B cell (primary cell): ENCODE measurements around the gene DCPS. TPM values are rescaled to one million over a fixed set of nuclear protein-coding genes. Genes with fewer than 3 reads are reported as not detected.
"Not testable (repeated sequence)": the region's sequence is repeated elsewhere in the genome, so short reads cannot be mapped to it uniquely, and the experiment has no call there.

Source experiments
- ATAC-seq: fragments of 200-7000 bp; cut with Tn5 transposase; one replicate; pipeline ENCODE4 v1.10.0; 2021; ENCODE audit warnings: low read depth, mild to moderate bottlenecking, moderate number of reproducible peaks, moderate library complexity
- CTCF ChIA-PET: fragments of 350-600 bp; sonication (Branson Sonifier 250); formaldehyde crosslinking; loops from one replicate; lab custom pipeline; 2021; ENCODE audit warnings: antibody characterized with exemption, inconsistent platforms; lab: Charles Lee
- POLR2A ChIA-PET: fragments of 350-600 bp; sonication (Branson Sonifier 250); formaldehyde crosslinking; loops from one replicate; lab custom pipeline; 2021; ENCODE audit warnings: antibody characterized with exemption; lab: Charles Lee
- DNase-seq: peaks from one replicate; pipeline ENCODE4 v3.0.0; 2013
- H2AFZ ChIP-seq: 2 replicates; pipeline ENCODE4 v1.6.1; 2012; ENCODE audit warnings: mild to moderate bottlenecking, low read depth, low read length; ENCODE audit not compliant: insufficient read depth, poor library complexity, severe bottlenecking
- H3K27ac ChIP-seq, 2 donors: 1 replicate in 1 of 2; 2 replicates in 1 of 2; pipeline ENCODE4 v1.5.1; 2012 to 2013; ENCODE audit warnings: low read length in 2 of 2, mild to moderate bottlenecking in 2 of 2, moderate library complexity in 1 of 2
- H3K27me3 ChIP-seq, 4 experiments: fragments of 200-600 bp in 1 of 4; sonication (generic) in 1 of 4; replicated peaks in 1 of 4; 1 replicate in 2 of 4; 2 replicates in 2 of 4; pipeline versions ENCODE4 v1.6.1 to v1.7.0; 2013 to 2016; ENCODE audit warnings: low read length in 3 of 4, mild to moderate bottlenecking in 2 of 4, mixed read lengths in 1 of 4, moderate library complexity in 1 of 4; ENCODE audit not compliant: insufficient read depth in 4 of 4, control insufficient read depth in 3 of 4; ENCODE audit errors: control extremely low read depth in 1 of 4
- H3K36me3 ChIP-seq, 2 experiments: replicated peaks in 1 of 2; 1 replicate in 1 of 2; 2 replicates in 1 of 2; pipeline versions ENCODE4 v1.6.1 to v1.7.1; 2013; ENCODE audit warnings: low read length in 1 of 2; ENCODE audit not compliant: insufficient read depth in 2 of 2, control insufficient read depth in 1 of 2; ENCODE audit errors: control extremely low read depth in 1 of 2, extremely low read depth in 1 of 2
- H3K4me1 ChIP-seq, 2 donors: fragments of 200-600 bp in 1 of 2; sonication (generic) in 1 of 2; 1 replicate in 1 of 2; 2 replicates in 1 of 2; pipeline versions ENCODE4 v1.5.1 to v1.6.1; 2013 to 2017; ENCODE audit warnings: low read length in 2 of 2; ENCODE audit not compliant: control insufficient read depth in 2 of 2, insufficient read depth in 2 of 2
- H3K4me2 ChIP-seq: replicated peaks from 2 replicates; pipeline ENCODE3; 2012; ENCODE audit warnings: mild to moderate bottlenecking, low read depth, low read length; ENCODE audit not compliant: poor library complexity, severe bottlenecking
- H3K4me3 ChIP-seq, 5 experiments: fragments of 200-600 bp in 1 of 5; sonication (generic) in 1 of 5; 1 replicate in 3 of 5; 2 replicates in 2 of 5; pipeline versions ENCODE4 v1.5.1 to v1.7.0; 2011 to 2016; ENCODE audit warnings: low read length in 4 of 5, mild to moderate bottlenecking in 4 of 5, low read depth in 2 of 5, control low read depth in 1 of 5, moderate library complexity in 1 of 5; ENCODE audit not compliant: insufficient read depth in 1 of 5; ENCODE audit errors: control extremely low read depth in 1 of 5, extremely low read depth in 1 of 5
- H3K79me2 ChIP-seq: fragments of 200-600 bp; sonication (generic); one replicate; pipeline ENCODE4 v1.6.0; 2016; ENCODE audit warnings: low read length; ENCODE audit not compliant: control insufficient read depth, insufficient read depth
- H3K9ac ChIP-seq: fragments of 200-600 bp; sonication (generic); 2 replicates; pipeline ENCODE4 v1.6.1; 2017; ENCODE audit warnings: mild to moderate bottlenecking, low read length, moderate library complexity
- H3K9me3 ChIP-seq, 3 donors: one replicate each; pipeline versions ENCODE4 v1.6.1 to v1.7.1; 2013; ENCODE audit warnings: low read length in 2 of 3; ENCODE audit not compliant: control insufficient read depth in 2 of 3, insufficient read depth in 1 of 3; ENCODE audit errors: control extremely low read depth in 1 of 3
- H4K20me1 ChIP-seq: 2 replicates; pipeline ENCODE4 v1.6.0; 2012; ENCODE audit warnings: mild to moderate bottlenecking, low read length; ENCODE audit not compliant: insufficient read depth, control insufficient read depth, poor library complexity, severe bottlenecking
- H3K27ac Mint-ChIP-seq: one replicate; pipeline ENCODE4 v1.8.0; 2021; ENCODE audit warnings: mixed read lengths
- H3K27me3 Mint-ChIP-seq: one replicate; pipeline ENCODE4 v1.8.0; 2021; ENCODE audit warnings: mixed read lengths
- H3K4me1 Mint-ChIP-seq: one replicate; pipeline ENCODE4 v1.8.0; 2021; ENCODE audit warnings: mixed read lengths
- H3K4me3 Mint-ChIP-seq: one replicate; pipeline ENCODE4 v1.8.0; 2021; ENCODE audit warnings: mixed read lengths
- H3K9me3 Mint-ChIP-seq: one replicate; pipeline ENCODE4 v1.8.0; 2022; ENCODE audit warnings: mixed read lengths; ENCODE audit not compliant: insufficient read depth
- CTCF ChIP-seq: fragments of 200-600 bp; IDR thresholded peaks from one replicate; pipeline ENCODE4 v1.8.0; 2022; ENCODE audit warnings: antibody characterized with exemption, mild to moderate bottlenecking
- EZH2 ChIP-seq: IDR thresholded peaks from 2 replicates; pipeline ENCODE4 v1.6.1; 2012; ENCODE audit warnings: borderline replicate concordance, low read depth, mild to moderate bottlenecking, moderate library complexity, low read length; ENCODE audit not compliant: insufficient read depth, poor library complexity, severe bottlenecking
- WGBS: methylation state at CpG from one replicate; pipeline ENCODE4 v1.1.5; 2013; ENCODE audit warnings: missing lambda C conversion rate; ENCODE audit not compliant: insufficient coverage; 5-methylcytosine and 5-hydroxymethylcytosine counted together
- intact Hi-C: fragments of 100-400 bp; cut with micrococcal nuclease; formaldehyde crosslinking; loops from one replicate; pipeline ENCODE4 v1.10.0; 2022
- polyA plus RNA-seq: library from polyadenylated mRNA; depleted of rRNA; stranded (reverse); fragments of >200 nt; gene quantifications from 2 replicates; pipeline ENCODE4 v1.2.3, GENCODE V29; 2012
- total RNA-seq, 2 donors: library from RNA; stranded (reverse); fragments of 120-200 nt in 1 of 2; gene quantifications; 1 replicate in 1 of 2; 2 replicates in 1 of 2; pipeline versions ENCODE4 v1.2.3 to v1.2.4, GENCODE V29; 2013 to 2022

The DCPS gene
- total and polyA plus RNA-seq, 2 donors (not counting 1 experiment from before 2014, with no cell fraction given), result 21.7 to 37.1 TPM

DNA sequence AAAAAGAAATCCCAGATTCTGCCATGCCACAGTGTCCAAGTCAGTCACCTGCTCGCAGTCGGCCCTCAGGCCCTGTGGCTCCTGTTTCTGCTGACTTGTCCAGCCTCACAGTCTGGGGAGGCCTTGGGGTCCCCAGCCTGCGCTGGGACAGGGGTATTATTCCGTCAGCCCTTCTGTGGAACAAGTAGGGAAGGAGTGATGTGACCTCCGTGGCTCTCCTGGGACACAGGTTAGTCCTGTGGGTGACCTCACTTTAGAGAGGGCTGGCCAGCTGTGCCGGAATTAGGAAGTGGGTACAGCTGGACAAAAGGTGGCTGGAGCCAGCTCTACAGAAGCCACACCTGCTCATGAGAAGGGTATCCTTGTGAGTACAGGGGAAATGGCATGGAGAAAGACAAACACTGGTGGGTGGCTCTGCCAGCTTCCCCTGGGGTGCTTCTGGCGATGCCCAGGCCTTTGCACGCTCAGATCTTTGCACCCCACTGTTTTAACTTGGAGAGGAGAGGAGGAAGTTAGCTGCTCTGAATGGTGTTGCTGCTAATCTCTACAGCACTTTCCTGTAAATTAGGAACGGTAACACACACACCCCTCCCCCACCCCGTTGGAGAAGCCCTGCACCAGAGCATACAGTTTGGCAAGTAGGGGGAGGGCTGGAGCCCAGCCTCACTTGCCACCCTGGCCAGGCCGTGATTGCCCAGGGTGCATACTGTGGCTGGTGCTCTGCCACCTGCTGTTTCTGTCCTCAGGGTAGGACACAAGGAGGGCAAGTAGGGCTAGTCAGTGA is 64.7 kb downstream of the DCPS start:
- CTCF ChIA-PET, H3K4me2 ChIP-seq: not testable (repeated sequence)

DNA sequence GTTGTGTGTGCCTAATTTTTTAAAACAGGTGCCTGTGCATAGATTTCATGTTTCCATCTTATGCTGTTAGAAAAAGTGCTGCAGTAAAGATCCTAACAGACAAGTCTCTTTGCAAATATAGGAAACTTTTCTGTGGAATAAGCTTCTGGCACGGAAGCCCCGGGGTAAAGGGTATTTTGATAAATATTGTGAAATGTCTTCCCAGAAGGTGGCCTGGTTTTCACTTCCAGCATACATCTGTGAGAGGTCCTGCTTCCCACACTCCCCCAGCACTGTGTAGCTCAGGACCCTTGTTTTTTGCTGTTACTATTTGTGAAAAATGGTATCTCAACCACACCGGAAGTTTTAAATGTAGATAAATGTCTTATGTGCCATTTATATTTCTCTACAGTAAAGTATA is 66.2 kb downstream of the DCPS start:
- ATAC-seq, result no peak
- TF ChIP-seq CTCF, result no peak
- no peak for TF ChIP-seq EZH2
- Mint-ChIP-seq H3K27me3 (no peaks in the 10 kb centered on the region), H3K9me3 (no peaks in the 10 kb centered on the region), H3K4me1 (no peaks in the 10 kb centered on the region), H3K27ac (no peak overlapping the region), H3K4me3 (no peak overlapping the region)
- Histone ChIP-seq H3K4me3 (no peak overlapping the region), H3K9ac (no peak overlapping the region), H3K4me2 (no peak overlapping the region), H3K4me1 (no peaks in the 10 kb centered on the region), H4K20me1 (no peaks in the 10 kb centered on the region), H3K27ac (no peak overlapping the region), H3K79me2 (no peaks in the 10 kb centered on the region), H3K36me3 (no peaks in the 10 kb centered on the region), H3K9me3 (no peaks in the 10 kb centered on the region), H3K27me3 (peaks cover 0 to 4% (median 0%) of the 10 kb centered on the region in 4 experiments), H2AFZ (no peak overlapping the region)
- WGBS, result 100% methylated on average over 2 of the region's 3 CpGs
- intact Hi-C loops, result no loop called here
- DNase-seq, result no peak
- ChIA-PET CTCF (interaction anchor here (0.6 kb wide), 2 partner anchors 54 to 112 kb away, joined by 3 read pairs; no protein-coding TSS in a partner anchor), POLR2A (no interaction called here)

More for the DNA sequence above, 64.7 kb downstream of the DCPS start:
- H3K27me3 Mint-ChIP-seq, intact Hi-C loops, H3K9me3 Mint-ChIP-seq, H3K4me1 Mint-ChIP-seq, H2AFZ ChIP-seq, H3K27ac ChIP-seq, H3K9me3 ChIP-seq, H3K9ac ChIP-seq, H4K20me1 ChIP-seq, H3K4me3 Mint-ChIP-seq, POLR2A ChIA-PET, H3K79me2 ChIP-seq, H3K4me1 ChIP-seq, ATAC-seq, DNase-seq, H3K4me3 ChIP-seq, H3K36me3 ChIP-seq, H3K27me3 ChIP-seq, H3K27ac Mint-ChIP-seq: not testable (repeated sequence)
- WGBS, result 65% methylated on average over 6 of the region's 11 CpGs
